ENCODE data around the gene CCT2.

DNA sequence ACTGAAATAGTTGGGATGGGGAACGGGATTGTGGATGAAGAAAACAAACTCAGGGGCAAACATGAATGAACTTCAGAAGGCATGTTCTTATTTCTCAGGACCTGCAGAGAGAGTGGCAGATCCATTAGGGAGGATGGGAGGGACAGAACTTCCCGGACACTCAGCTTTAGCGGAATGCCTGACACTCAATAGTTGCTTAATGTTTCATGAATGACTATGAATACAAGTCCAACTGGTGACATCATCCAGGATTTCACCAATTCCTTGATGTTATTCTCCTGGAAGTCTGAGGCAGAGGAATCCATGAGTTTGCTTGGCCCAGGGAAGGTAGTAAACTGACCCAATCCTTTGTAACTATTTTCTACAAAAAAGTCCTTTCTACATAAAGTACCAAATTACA is 63.2 kb downstream of the CCT2 start:
- no peak for TF ChIP-seq POLR2AphosphoS5 (IDR thresholded peaks at IDR 0.05; ENCODE audit: low read depth, low read length)
- TF ChIP-seq, protein P1, sequence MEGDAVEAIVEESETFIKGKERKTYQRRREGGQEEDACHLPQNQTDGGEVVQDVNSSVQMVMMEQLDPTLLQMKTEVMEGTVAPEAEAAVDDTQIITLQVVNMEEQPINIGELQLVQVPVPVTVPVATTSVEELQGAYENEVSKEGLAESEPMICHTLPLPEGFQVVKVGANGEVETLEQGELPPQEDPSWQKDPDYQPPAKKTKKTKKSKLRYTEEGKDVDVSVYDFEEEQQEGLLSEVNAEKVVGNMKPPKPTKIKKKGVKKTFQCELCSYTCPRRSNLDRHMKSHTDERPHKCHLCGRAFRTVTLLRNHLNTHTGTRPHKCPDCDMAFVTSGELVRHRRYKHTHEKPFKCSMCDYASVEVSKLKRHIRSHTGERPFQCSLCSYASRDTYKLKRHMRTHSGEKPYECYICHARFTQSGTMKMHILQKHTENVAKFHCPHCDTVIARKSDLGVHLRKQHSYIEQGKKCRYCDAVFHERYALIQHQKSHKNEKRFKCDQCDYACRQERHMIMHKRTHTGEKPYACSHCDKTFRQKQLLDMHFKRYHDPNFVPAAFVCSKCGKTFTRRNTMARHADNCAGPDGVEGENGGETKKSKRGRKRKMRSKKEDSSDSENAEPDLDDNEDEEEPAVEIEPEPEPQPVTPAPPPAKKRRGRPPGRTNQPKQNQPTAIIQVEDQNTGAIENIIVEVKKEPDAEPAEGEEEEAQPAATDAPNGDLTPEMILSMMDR (IDR thresholded peaks at IDR 0.05) = no peak
